ENCODE results near the gene FHIT.

GRCh38 chr3:59772416-59773408 lies 1478.5 kb downstream of the FHIT start:
- TF ChIP-seq POLR2A (IDR thresholded peaks at IDR 0.05; ENCODE audit: low read depth, low read length): no peak
- no peak for TF ChIP-seq POLR2AphosphoS5 (IDR thresholded peaks at IDR 0.05; ENCODE audit: low read depth, low read length)

Measured in GM12892 (cell line).